Trophoblast cell (in vitro differentiated cells and primary cell): ENCODE results near the gene IGFN1.

Experiments used
- DNase-seq, 2 donors: peaks; one replicate each; pipeline ENCODE4 v3.0.0-alpha.2; 2016
- H2AFZ ChIP-seq: 2 replicates; pipeline ENCODE4 v1.6.1; 2013; ENCODE audit warnings: low read length, moderate library complexity, mild to moderate bottlenecking; ENCODE audit not compliant: insufficient read depth, poor library complexity
- H2AK5ac ChIP-seq: 2 replicates; pipeline ENCODE4 v1.6.1; 2013; ENCODE audit warnings: mild to moderate bottlenecking, low read length
- H2BK120ac ChIP-seq: 2 replicates; pipeline ENCODE4 v1.6.1; 2013; ENCODE audit warnings: low read length, mild to moderate bottlenecking, moderate library complexity; ENCODE audit not compliant: insufficient read depth, poor library complexity
- H2BK12ac ChIP-seq: 2 replicates; pipeline ENCODE4 v1.6.1; 2013; ENCODE audit warnings: mild to moderate bottlenecking, low read length, moderate library complexity
- H2BK5ac ChIP-seq: 2 replicates; pipeline ENCODE4 v1.6.1; 2013; ENCODE audit warnings: low read length, low read depth, moderate library complexity, mild to moderate bottlenecking; ENCODE audit not compliant: poor library complexity
- H3K14ac ChIP-seq: 2 replicates; pipeline ENCODE4 v1.6.1; 2013; ENCODE audit warnings: mild to moderate bottlenecking, low read length
- H3K18ac ChIP-seq: 2 replicates; pipeline ENCODE4 v1.6.1; 2013; ENCODE audit warnings: mild to moderate bottlenecking, low read length
- H3K23ac ChIP-seq: 2 replicates; pipeline ENCODE4 v1.6.1; 2013; ENCODE audit warnings: low read length
- H3K27ac ChIP-seq: 2 replicates; pipeline ENCODE4 v1.5.1; 2013; ENCODE audit warnings: low read depth, mild to moderate bottlenecking, inconsistent platforms, low read length, moderate library complexity
- H3K27me3 ChIP-seq: 2 replicates; pipeline ENCODE4 v1.6.1; 2013; ENCODE audit warnings: inconsistent platforms, mild to moderate bottlenecking, low read length, moderate library complexity; ENCODE audit not compliant: insufficient read depth
- H3K36me3 ChIP-seq, 2 experiments: 1 replicate in 1 of 2; 2 replicates in 1 of 2; pipeline ENCODE4 v1.6.1; 2013; ENCODE audit warnings: low read length in 2 of 2, mild to moderate bottlenecking in 2 of 2, moderate library complexity in 1 of 2; ENCODE audit not compliant: insufficient read depth in 2 of 2, control insufficient read depth in 1 of 2
- H3K4ac ChIP-seq: 2 replicates; pipeline ENCODE4 v1.6.1; 2013; ENCODE audit warnings: low read depth, mild to moderate bottlenecking, low read length, moderate library complexity
- H3K4me1 ChIP-seq, 2 experiments: 1 replicate in 1 of 2; 2 replicates in 1 of 2; pipeline ENCODE4 v1.6.1; 2013; ENCODE audit warnings: low read length in 2 of 2, mild to moderate bottlenecking in 2 of 2, moderate library complexity in 1 of 2; ENCODE audit not compliant: insufficient read depth in 2 of 2, control insufficient read depth in 1 of 2
- H3K4me2 ChIP-seq: 2 replicates; pipeline ENCODE4 v1.6.1; 2013; ENCODE audit warnings: inconsistent platforms, mild to moderate bottlenecking, low read length, moderate library complexity
- H3K4me3 ChIP-seq: 2 replicates; pipeline ENCODE4 v1.5.1; 2013; ENCODE audit warnings: mild to moderate bottlenecking, low read depth, low read length, inconsistent platforms
- H3K79me1 ChIP-seq: one replicate; pipeline ENCODE4 v1.6.1; 2013; ENCODE audit warnings: low read length
- H3K79me2 ChIP-seq: 2 replicates; pipeline ENCODE4 v1.6.1; 2013; ENCODE audit warnings: low read length, mild to moderate bottlenecking; ENCODE audit not compliant: control insufficient read depth, insufficient read depth, poor library complexity
- H3K9ac ChIP-seq: 2 replicates; pipeline ENCODE4 v1.6.1; 2013; ENCODE audit warnings: mild to moderate bottlenecking, low read length
- H3K9me3 ChIP-seq: 2 replicates; pipeline ENCODE4 v1.6.1; 2013; ENCODE audit warnings: low read depth, mild to moderate bottlenecking, control low read depth, inconsistent platforms, low read length; ENCODE audit not compliant: insufficient read depth
- H4K12ac ChIP-seq: 2 replicates; pipeline ENCODE4 v1.6.1; 2013; ENCODE audit warnings: low read depth, mild to moderate bottlenecking, low read length, moderate library complexity
- H4K8ac ChIP-seq: 2 replicates; pipeline ENCODE4 v1.6.1; 2013; ENCODE audit warnings: low read depth, mild to moderate bottlenecking, low read length, moderate library complexity
- H4K91ac ChIP-seq: one replicate; pipeline ENCODE4 v1.6.1; 2013; ENCODE audit warnings: low read depth, mild to moderate bottlenecking, low read length, moderate library complexity
- WGBS: extraction: QIAGEN DNeasy Blood & Tissue Kit; methylation state at CpG from one replicate; pipeline ENCODE4 v1.1.7; 2013; ENCODE audit warnings: missing lambda C conversion rate; ENCODE audit not compliant: insufficient read length, insufficient coverage; ENCODE audit errors: extremely low coverage; 5-methylcytosine and 5-hydroxymethylcytosine counted together

IGFN1 gene

DNA sequence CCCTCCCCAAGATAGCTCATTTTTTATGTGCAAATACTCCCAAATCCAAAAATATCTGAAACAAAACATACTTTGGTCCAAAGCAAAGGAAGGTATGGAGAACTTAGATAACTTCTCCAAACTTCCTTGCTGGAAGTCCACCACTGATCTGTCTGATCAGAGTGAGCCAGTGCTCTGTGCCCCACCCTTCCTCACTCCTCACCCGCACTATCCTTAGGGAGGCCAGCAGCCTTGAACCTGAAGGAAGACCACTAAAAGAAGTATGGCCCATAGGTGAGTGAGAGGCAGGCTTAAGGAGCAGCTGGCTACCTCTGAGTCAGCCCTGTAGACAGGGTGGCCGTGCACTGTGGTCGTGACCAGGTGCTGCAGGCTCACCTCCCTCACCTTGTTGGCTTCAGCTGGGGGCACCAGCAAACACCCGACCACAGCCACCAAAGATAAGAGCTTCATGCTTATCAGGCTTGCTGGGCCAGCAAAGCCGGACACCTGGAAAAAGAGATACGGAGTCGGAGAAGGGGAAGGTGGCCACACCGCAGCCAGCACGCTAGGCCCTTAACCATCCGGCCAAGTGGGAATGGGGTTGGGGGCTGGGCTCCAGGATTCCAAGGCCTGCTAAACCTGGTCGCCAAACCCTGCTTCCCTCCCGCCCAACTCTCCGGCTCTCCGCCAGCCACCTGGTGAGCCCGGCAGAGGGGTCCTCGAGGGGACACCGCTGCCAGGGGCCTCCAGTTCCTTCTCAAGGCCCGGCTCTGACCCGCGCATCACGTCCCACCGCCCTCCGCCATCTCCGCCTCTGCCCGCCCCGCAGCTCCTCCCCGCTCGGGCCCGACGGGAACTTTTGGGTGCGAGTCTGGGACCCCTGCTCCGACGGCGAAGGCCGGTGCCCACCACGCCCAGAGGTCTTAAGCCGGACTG is 36.9 kb upstream of the IGFN1 start:
- H3K79me1 ChIP-seq: peaks cover 14% of the 10 kb centered on the region
- peak in 1 of 2 donors; percentile 37 for DNase-seq
- H3K9me3 ChIP-seq: no peaks in the 10 kb centered on the region
- H2AFZ ChIP-seq: peak overlapping the region; percentile 66
- H3K23ac ChIP-seq: no peak overlapping the region
- H3K9ac ChIP-seq: peak overlapping the region; percentile 88
- H3K27me3 ChIP-seq: no peaks in the 10 kb centered on the region
- peak overlapping the region; percentile 60 for H3K18ac ChIP-seq
- H3K4me1 ChIP-seq: peaks cover 9 to 10% of the 10 kb centered on the region in 2 experiments
- H2BK120ac ChIP-seq: peak overlapping the region; percentile 76
- peak overlapping the region; percentile 86 for H3K4me3 ChIP-seq
- H3K36me3 ChIP-seq: peaks cover 13 to 28% of the 10 kb centered on the region in 2 experiments
- H2BK12ac ChIP-seq: peak overlapping the region; percentile 51
- peak overlapping the region; percentile 60 for H4K12ac ChIP-seq
- WGBS: no CpG with 5 or more reads among the region's 37 CpGs
- peak overlapping the region; percentile 86 for H3K4me2 ChIP-seq
- no peak overlapping the region for H3K27ac ChIP-seq
- peak overlapping the region; percentile 56 for H4K91ac ChIP-seq
- H4K8ac ChIP-seq: peak overlapping the region; percentile 61
- peaks cover 11% of the 10 kb centered on the region for H3K79me2 ChIP-seq
- H2AK5ac ChIP-seq: peak overlapping the region; percentile 93
- H3K14ac ChIP-seq: peak overlapping the region; percentile 88
- H2BK5ac ChIP-seq: peak overlapping the region; percentile 52
- H3K4ac ChIP-seq: peak overlapping the region; percentile 44

DNA sequence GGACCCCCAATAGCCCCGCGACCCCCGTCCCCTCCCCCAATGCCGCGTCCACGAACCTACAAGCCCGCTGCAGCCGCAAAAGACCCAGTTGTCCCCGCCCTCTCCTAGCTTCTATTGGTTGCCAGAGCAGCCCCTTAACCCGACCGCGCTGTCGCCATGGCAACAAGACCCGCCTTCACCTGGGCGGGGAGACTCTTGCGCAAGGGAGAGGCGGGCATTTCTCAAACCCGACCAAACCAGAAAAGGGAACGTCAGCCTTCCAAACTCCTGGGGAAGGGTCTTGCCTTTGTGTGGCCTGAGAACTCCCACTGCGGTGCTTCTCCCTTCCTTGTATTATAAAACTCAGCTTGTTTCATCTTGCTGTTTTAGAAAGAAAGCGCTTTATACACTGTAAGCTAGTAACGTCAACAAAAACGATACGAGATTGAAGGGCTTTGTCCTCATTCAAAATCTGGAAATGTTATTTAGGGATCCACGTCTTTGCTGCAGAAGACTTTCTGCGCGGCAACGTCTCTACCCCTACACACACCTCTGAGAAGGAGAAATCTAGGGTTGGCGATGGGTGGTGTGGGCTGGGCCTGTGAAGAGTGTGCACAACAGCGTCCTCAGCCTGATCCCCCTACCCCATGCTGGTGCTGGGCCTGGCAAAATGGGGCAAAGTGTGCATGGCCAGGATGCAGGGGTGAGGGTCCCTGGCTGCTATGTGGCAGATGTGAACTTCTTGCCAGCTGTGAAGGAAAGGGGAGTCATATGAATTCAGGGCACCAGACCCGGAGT is 36.0 kb upstream of the IGFN1 start, which contains the start of gene TMEM9:
Gene TMEM9, minus strand, starts transcription at position 86 of the 777 bp plus-strand sequence. CDS start 551 bp downstream, outside the sequence.
- peak within 1 kb of the TSS; percentile 61 for H2BK12ac ChIP-seq
- H2AFZ ChIP-seq: peak within 1 kb of the TSS; percentile 77
- peak within 1 kb of the TSS; percentile 86 for H3K4me2 ChIP-seq
- H2AK5ac ChIP-seq: peak within 1 kb of the TSS; percentile 96
- H3K4ac ChIP-seq: peak within 1 kb of the TSS; percentile 84
- peaks cover 14% of the 10 kb centered on the region for H3K79me1 ChIP-seq
- H2BK5ac ChIP-seq: peak within 1 kb of the TSS; percentile 68
- H4K91ac ChIP-seq: peak within 1 kb of the TSS; percentile 88
- H3K14ac ChIP-seq: peak within 1 kb of the TSS; percentile 88
- H3K4me3 ChIP-seq: peak within 1 kb of the TSS; percentile 86
- DNase-seq: peak; percentile 95 to 98
- peak within 1 kb of the TSS; percentile 88 for H3K9ac ChIP-seq
- peak within 1 kb of the TSS; percentile 87 for H4K8ac ChIP-seq
- peak within 1 kb of the TSS; percentile 63 for H3K18ac ChIP-seq
- H3K27me3 ChIP-seq: no peaks in the 10 kb centered on the region
- no CpG with 5 or more reads among the region's 31 CpGs for WGBS
- no peak within 1 kb of the TSS for H3K23ac ChIP-seq
- peak within 1 kb of the TSS; percentile 76 for H2BK120ac ChIP-seq
- no peaks in the 10 kb centered on the region for H3K9me3 ChIP-seq
- peaks cover 9 to 10% of the 10 kb centered on the region in 2 experiments for H3K4me1 ChIP-seq
- peak within 1 kb of the TSS; percentile 98 for H4K12ac ChIP-seq
- H3K27ac ChIP-seq: no peak within 1 kb of the TSS
- peaks cover 11% of the 10 kb centered on the region for H3K79me2 ChIP-seq
- peaks cover 10 to 22% of the 10 kb centered on the region in 2 experiments for H3K36me3 ChIP-seq

DNA sequence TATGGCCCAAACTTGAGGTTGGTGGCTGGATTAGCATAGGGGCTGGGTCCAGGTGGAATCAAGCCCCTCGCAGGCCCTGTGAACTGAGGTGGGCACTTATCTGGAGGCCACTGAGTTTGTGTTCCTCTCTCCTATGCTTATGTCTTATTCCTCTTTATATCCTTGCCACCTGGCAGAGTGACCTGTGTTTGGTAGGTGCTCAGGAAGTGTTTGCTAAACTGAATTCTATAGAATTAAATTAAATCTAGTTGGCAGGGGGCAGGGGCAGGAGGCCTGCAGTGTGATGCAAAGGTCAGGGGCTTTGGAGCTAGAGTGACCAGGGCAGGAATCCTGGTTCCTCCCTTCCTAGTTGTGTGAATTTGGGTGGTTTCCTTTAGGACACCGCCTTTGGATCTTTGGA is 35.3 kb upstream of the IGFN1 start:
- H2BK5ac ChIP-seq: no peak overlapping the region
- H3K23ac ChIP-seq: no peak overlapping the region
- no peak overlapping the region for H3K4me3 ChIP-seq
- H3K4ac ChIP-seq: no peak overlapping the region
- no CpG with 5 or more reads among the region's 2 CpGs for WGBS
- H2BK12ac ChIP-seq: no peak overlapping the region
- H4K12ac ChIP-seq: no peak overlapping the region
- H4K91ac ChIP-seq: no peak overlapping the region
- no peak for DNase-seq
- no peak overlapping the region for H3K18ac ChIP-seq
- peaks cover 14% of the 10 kb centered on the region for H3K79me1 ChIP-seq
- no peak overlapping the region for H2AK5ac ChIP-seq
- H3K79me2 ChIP-seq: peaks cover 11% of the 10 kb centered on the region
- H3K4me2 ChIP-seq: no peak overlapping the region
- no peak overlapping the region for H3K27ac ChIP-seq
- no peak overlapping the region for H2AFZ ChIP-seq
- no peak overlapping the region for H4K8ac ChIP-seq
- peaks cover 9 to 10% of the 10 kb centered on the region in 2 experiments for H3K4me1 ChIP-seq
- no peaks in the 10 kb centered on the region for H3K27me3 ChIP-seq
- no peak overlapping the region for H2BK120ac ChIP-seq
- no peak overlapping the region for H3K14ac ChIP-seq
- H3K9ac ChIP-seq: no peak overlapping the region
- peaks cover 6 to 15% of the 10 kb centered on the region in 2 experiments for H3K36me3 ChIP-seq
- H3K9me3 ChIP-seq: no peaks in the 10 kb centered on the region

DNA sequence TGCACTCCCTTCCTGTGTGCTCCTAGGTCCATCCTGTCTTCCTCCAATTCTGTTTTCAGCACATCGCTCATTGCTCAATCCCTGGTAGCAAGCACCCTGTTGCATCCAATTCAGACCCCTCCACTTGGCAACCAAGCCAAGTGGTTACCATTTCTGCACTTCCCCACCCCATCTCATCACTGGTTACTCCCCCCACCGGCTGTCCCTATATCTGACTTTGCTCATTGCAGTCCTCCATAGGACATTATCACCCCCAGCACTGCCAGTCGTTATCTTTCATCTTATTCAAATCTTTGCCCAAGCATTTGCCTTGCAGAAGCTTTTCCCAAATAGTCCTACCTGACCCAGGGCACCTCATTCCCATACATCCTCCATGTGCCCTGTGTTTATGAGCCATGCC is 34.3 kb upstream of the IGFN1 start:
- Histone ChIP-seq H3K4me2 (no peak overlapping the region), H4K12ac (no peak overlapping the region), H2AFZ (no peak overlapping the region), H3K9ac (no peak overlapping the region), H4K8ac (no peak overlapping the region), H3K27ac (no peak overlapping the region), H3K27me3 (no peaks in the 10 kb centered on the region), H4K91ac (no peak overlapping the region), H3K4ac (no peak overlapping the region), H3K14ac (no peak overlapping the region), H2BK5ac (no peak overlapping the region), H3K79me2 (peaks cover 11% of the 10 kb centered on the region), H3K36me3 (peaks cover 4 to 8% of the 10 kb centered on the region in 2 experiments), H3K9me3 (no peaks in the 10 kb centered on the region), H2BK12ac (no peak overlapping the region), H3K4me3 (no peak overlapping the region), H3K79me1 (peaks cover 14% of the 10 kb centered on the region), H3K23ac (no peak overlapping the region), H2BK120ac (no peak overlapping the region), H3K4me1 (peaks cover 9 to 10% of the 10 kb centered on the region in 2 experiments), H2AK5ac (no peak overlapping the region), H3K18ac (no peak overlapping the region)
- DNase-seq: no peak
- WGBS: no CpG with 5 or more reads among the region's 3 CpGs
